HG02798 (cell line): ENCODE results near the gene MMP24OS.
"Not testable (repeated sequence)": the region's sequence is repeated elsewhere in the genome, so short reads cannot be mapped to it uniquely, and the experiment has no call there.

Source experiments
- ATAC-seq: cut with Tn5 transposase; IDR thresholded peaks from one replicate; pipeline ENCODE4 v1.9.1; 2021; ENCODE audit warnings: mild to moderate bottlenecking; ENCODE audit not compliant: unreplicated experiment, poor library complexity

MMP24OS gene

GRCh38 chr20:35280523-35280922, 2.6 kb upstream of the MMP24OS start:
- no peak for ATAC-seq

- no peak for ATAC-seq
Measured at GRCh38 chr20:35279533-35280174, 1.7 kb upstream of the MMP24OS start.

- ATAC-seq = no peak
Measured at GRCh38 chr20:35279040-35279439, 1.1 kb upstream of the MMP24OS start.

GRCh38 chr20:35277127-35277526, 795 bp downstream of the MMP24OS start:
- ATAC-seq = no peak

GRCh38 chr20:35276408-35276807, 1.5 kb downstream of the MMP24OS start:
- no peak for ATAC-seq

GRCh38 chr20:35275741-35276251, 2.1 kb downstream of the MMP24OS start:
- no peak for ATAC-seq

- ATAC-seq = no peak
Measured at GRCh38 chr20:35274172-35275092, 3.5 kb downstream of the MMP24OS start.

- ATAC-seq = no peak
Measured at GRCh38 chr20:35273449-35274171, 4.3 kb downstream of the MMP24OS start.

- ATAC-seq = no peak
Measured at GRCh38 chr20:35271904-35272303, 6.0 kb downstream of the MMP24OS start.

- no peak for ATAC-seq
Measured at GRCh38 chr20:35271073-35271882, 6.6 kb downstream of the MMP24OS start.

GRCh38 chr20:35270021-35270902, 7.7 kb downstream of the MMP24OS start:
- no peak for ATAC-seq

- ATAC-seq = no peak
Measured at GRCh38 chr20:35269055-35269781, 8.7 kb downstream of the MMP24OS start.

- no peak for ATAC-seq
Measured at GRCh38 chr20:35267092-35267491, 10.8 kb downstream of the MMP24OS start.

GRCh38 chr20:35264755-35265154, 13.2 kb downstream of the MMP24OS start:
- no peak for ATAC-seq

- ATAC-seq = no peak
Measured at GRCh38 chr20:35263532-35264341, 14.2 kb downstream of the MMP24OS start.

GRCh38 chr20:35262731-35263531, 15.0 kb downstream of the MMP24OS start:
- not testable (repeated sequence) for ATAC-seq

GRCh38 chr20:35262321-35262720, 15.6 kb downstream of the MMP24OS start:
- ATAC-seq = not testable (repeated sequence)
